HK-2 (cell line): ENCODE data around the gene LBX2.
"Not testable (repeated sequence)": the region's sequence is repeated elsewhere in the genome, so short reads cannot be mapped to it uniquely, and the experiment has no call there.

Experiments
- DNase-seq: peaks from one replicate; pipeline ENCODE4 v3.0.0-alpha.2; 2018; ENCODE audit not compliant: unreplicated experiment

The LBX2 gene

DNA sequence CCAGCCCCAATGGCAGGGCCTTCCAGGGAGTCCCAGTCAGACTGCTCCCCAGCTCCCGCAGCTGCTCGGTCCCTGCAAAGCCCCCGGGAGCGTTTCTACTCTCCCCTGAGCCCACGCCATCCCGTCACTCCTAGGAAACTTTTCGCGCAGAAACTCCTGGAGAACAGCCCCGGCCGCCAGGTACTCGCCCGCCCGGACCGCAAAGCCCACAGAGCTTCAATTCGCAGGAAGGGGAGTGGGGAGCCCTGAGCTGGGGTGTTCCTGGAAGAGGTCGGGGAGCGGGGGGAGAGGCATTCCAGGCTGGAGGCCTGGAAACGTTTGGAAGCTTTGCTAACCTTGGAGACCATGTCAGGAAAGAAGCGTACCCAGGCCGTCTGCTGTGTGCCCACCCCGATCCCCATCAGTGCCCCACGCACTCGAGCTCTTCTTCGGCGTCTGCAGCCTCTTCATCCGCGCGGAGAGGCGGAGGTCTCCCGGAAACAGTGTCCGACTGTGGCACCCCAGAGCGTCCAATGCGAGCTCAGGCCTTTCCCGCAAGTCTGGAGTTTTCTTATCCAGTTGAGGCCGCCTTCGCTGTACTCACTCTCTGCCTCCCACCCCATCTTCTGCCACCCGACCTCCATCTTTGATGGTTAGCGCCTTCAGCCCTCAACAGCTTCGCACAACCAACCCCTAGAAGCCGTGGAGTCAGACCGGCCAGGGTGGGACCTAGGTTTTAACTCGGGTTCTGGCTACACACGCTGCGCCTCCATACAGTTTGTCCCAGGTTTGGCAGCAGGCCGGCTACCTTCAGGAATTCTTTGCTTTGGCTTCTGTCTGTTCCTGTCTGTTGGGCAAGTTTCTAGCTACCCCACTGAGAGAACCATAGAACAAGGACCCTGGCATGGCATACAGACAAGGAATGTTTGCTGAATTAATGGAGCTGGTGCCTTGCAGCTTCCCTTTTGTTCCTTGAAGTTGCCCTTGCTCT is 4.4 kb upstream of the LBX2 start:
- no peak for DNase-seq

DNA sequence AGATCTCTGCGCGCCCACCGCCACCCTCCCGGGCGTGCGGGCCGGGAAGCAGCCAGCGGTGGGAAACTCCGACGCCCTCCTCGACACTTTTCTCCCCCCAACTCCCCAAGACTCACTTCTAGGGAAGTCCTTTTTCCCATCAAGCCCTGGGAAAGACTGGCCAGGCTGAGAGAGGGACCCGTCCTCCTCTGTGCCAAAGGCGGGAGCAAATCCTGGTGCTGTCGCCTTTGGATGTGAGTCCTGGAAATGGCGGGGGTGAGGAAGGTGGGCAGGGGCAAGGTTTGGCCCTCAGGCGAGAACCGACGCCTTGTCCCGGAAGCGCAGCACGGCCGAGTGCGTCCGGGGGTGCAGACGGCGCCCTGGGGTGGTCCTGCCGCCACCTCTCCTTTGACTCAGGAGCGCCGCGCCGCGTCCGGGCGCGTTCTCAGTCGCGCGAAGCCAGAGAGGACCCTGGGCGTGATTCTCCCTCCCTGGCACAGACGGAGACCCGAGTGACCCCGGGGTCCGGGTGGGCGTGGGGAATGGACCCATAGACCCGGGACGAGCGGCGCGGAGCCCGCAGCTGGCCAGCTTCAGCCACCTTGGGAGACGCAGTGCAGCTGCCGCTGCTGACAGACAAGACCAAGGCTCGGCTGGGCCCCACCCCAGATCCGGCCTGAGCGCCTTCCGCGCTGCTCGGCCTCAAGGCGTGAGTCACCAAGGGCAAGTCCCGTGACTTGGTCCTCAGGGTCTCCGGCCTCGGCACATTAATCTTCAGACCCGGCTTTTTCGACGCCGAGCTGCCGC is 3.5 kb upstream of the LBX2 start:
- DNase-seq = peak; percentile 87

DNA sequence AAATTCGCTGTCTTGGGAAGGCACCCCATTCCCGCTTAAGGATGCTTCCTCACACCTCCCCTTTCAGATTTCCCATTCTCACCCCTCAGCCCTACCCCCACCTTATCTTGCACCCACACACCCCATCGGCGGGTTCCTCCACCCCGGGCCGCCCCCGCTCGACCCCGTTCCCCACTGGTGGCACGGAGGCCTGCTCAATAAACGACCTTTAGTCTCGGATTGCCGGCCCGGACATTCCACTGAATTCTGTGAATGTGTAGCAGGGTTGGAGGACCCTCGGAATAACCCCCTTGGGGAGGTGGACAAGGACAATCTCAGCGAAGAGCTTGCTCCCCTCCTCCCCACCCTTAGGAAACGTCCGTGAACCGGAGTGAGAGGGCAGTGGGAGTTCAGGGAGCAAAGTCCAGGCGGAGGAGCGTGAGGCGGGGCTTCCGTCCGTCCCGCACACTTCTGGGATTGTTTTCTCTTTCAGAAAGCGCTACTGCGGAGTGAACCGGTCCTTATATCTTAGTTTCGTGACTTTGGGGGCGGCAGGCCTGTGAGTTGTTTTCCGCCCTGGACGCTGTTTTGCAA is 2.8 kb upstream of the LBX2 start:
- no peak for DNase-seq

DNA sequence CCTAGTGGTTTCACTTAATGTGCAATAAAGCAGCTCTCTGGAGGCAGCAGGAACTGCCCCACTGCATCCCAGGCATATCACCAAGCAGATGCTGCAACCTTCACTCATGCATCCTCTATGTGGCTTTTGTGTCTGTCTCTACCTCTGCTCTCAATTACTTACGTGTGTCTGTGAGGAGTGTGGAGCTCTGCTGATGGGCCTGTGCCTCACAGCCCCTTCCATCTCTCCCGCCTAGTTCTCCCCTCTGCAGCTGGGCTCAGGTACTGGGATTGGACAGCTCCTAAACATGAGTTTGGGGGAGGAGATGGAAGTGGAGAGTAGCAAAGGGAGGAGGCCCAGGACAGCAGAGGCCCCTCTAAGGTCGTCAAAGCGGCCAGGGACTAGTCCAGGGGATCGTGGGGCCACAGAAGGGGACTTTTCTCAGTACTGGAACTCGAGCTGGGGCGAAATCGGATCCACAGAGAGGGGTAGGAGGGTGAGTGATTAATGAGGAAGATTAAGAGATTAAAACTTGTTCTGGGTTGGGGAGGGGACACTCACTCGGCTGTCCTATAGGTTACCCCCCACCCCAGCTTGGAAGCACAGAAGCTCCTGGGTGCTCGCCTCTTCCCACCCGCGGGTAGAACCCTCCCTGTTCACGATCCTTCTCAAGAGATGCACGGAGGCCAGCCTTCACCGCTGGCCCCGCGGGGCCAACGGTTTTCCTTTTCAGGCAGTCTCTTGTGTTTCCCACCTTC is 2.1 kb upstream of the LBX2 start:
- DNase-seq = no peak

DNA sequence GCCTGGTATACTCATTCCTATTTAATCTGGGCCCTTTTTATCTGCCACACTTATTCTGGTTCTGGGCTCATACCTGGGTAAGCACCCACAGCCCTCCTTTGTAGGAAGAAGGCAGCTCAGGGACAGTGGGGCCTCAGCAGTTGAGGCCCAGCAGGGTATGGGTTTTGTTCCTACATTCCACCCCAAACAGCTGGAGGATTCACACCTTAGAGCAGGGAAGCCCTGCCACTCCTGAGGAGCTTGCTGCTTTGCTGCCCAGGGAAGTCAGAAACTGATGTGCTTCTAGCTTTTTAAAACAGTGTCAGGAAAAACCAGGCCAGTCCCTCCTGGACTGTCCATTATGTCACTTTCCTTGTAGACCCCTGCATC is 1.2 kb upstream of the LBX2 start:
- DNase-seq = no peak

DNA sequence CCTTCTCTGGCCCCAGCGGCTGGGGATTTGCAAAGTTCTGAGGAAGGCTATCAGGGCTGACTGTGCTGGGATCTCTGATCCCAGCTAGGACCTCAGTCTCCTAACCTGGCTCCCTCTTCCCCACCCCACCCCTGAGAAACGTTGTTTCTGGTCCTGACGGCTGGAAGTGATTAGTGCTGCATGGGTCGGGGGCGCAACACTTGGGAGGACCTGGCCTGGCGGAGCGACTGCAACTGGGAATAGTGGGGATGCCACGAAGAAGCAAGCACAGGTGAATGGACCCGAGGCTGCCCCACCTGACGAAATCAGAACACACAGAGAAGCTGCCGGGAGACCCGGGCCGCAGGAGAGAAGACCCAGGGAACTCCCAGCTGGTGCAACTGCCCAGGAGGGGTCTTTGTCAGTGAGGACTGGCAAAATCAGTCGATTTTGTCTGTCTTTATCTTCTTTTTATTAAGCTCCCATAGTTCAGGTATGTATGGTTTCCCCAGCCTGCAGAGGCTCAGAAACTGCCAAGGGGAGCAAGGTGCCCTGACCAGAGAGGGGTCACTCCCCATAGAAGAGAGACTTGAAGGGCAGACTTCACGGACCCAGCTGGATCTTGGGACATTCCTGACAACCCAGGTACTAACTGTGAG is 656 bp upstream of the LBX2 start:
- no peak for DNase-seq

DNA sequence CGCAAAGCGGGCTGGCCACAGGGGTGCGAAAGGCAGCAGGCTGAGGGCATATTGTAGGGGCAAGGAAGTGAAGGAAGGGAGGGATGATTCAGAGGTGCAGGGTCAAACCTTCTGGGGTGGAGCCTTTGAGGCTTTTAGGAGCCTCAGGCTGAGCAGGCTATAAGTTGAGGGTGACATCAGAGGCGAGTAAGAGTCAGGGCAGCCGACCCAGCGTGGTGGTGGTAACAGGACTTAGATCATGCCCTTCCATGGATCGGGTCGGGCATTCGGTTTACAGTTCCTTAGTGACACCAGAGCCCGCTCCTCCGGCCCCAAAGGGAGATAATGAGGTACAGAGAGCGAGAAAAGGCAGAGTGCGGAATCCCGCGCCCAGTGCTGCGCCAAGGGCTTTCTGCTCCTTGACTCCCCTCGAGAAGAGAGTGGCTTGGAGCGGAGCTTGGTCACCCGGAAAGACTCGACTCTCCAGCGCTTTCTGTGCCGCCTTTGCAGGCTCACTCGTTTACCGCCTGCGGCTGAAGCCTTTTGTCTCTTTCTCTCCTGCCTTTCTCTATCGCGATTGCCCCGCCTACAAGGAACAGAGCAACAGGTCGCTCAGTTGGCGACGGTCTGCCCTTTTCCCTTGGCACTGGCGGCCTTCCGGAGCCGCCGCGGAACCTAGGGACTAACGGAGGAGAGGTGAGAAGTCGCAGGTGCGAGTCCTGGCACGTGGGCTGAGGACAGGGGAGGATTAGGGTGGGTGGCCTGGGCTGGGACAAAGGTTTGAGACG is 720 bp downstream of the LBX2 start:
- peak; percentile 23 for DNase-seq

DNA sequence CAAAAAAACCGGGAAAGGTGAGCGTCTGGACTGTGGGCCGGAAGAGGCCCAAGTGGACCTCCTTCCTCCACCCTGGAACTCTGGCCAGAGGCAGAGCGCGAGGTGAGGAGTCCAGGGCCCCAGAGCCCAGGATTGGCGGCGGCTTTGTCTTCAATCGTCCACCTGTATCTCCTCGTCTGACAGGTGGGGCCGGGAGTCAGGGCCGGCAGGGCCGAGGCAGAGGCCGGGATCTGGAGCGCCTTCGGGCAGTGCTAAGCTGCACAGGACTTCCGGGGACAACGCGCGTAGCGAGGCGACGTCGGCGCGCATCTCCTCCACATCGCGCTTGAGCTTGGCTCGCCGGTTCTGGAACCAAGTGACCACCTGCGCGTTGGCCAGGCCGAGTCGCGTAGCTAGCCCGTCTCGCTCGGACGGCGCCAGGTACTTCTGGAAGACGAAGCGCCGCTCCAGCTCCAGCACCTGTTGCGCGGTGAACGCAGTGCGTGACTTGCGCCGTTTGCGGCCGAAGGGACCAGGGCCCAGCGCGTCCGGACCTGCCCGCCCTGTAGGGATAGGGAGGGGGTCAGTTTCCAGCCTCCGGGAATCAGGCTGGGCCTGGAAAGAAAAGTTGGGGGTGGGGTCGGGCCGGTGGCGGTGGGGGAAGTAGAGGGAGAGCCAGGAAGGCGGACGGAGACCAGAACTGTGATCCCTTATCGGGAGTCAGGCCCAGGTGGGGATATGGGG is 1.5 kb downstream of the LBX2 start:
- no peak for DNase-seq

DNA sequence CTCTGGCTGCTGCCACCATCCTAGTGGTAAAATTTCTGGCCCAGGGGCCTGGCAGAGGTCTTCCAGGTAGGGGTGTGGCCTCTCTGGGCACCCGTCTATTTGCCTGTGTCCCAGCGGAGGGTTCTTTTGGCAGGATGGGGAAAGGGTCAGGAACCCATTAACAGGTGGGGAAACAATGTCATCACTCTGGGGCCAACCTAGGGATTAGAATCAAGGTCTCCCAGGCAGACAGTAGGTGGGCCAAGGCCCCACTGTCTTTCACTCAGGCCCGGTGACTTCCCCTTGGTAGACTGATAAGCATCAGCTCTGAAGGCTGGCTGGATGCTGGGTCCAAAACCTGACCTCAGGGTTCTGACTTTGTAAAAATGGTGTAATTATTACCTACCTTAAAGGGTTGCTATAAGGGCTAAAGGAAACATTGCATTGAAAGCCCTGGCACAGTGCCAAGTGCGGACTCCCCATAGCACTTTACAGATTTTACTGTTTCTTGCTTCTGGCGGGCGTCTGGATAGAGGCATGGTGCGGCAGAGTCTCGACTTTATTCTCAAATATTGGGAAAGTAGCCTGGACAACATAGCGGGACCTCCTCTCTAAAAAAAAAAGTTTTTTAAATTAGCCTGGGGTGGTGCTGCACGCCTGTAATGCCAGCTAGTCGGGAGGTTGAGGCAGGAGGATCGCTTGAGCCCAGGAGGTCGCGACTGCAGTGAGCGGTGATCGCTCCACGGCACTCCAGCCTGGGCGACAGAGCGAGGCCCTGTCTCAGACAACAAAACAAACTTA is 2.2 kb downstream of the LBX2 start:
- no peak for DNase-seq

DNA sequence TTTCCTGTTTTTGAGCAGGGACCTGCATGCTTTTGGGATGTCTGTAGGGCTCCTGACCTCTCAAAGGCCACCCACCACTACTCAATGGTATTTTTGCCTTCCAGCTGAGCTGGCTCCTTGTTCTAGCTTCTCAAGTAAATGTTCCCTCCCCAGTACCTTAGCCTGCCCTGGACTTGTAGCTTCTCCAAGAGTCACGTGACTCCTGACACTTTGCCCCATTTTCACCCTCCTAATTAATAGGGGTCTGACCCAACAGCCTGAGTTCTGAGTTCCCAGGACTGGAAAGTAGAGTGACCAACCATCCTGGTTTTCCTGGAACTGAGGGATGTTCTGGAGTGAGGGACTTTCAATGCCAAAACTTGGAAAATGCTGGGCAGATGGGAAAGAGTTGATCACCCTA is 4.0 kb downstream of the LBX2 start:
- no peak for DNase-seq

DNA sequence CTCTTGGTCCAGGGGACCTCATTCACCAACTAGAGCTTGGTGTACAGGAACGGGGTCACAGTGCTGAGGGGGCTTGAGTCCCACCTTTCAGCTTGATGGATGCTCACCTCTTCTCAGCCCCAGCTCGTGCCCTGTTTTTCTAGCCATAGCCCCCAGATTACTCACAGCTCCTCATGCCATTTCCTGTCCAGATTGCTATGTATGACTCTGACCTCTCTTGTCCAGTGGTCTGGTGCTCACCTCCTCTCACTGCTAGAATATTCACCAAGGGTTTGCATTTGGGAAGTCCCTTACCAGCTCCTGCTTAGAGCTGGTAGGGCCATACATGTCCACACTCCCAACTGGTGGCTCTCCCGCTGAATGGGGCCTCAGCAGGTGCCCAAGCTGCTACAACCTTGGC is 5.9 kb downstream of the LBX2 start:
- DNase-seq = no peak

DNA sequence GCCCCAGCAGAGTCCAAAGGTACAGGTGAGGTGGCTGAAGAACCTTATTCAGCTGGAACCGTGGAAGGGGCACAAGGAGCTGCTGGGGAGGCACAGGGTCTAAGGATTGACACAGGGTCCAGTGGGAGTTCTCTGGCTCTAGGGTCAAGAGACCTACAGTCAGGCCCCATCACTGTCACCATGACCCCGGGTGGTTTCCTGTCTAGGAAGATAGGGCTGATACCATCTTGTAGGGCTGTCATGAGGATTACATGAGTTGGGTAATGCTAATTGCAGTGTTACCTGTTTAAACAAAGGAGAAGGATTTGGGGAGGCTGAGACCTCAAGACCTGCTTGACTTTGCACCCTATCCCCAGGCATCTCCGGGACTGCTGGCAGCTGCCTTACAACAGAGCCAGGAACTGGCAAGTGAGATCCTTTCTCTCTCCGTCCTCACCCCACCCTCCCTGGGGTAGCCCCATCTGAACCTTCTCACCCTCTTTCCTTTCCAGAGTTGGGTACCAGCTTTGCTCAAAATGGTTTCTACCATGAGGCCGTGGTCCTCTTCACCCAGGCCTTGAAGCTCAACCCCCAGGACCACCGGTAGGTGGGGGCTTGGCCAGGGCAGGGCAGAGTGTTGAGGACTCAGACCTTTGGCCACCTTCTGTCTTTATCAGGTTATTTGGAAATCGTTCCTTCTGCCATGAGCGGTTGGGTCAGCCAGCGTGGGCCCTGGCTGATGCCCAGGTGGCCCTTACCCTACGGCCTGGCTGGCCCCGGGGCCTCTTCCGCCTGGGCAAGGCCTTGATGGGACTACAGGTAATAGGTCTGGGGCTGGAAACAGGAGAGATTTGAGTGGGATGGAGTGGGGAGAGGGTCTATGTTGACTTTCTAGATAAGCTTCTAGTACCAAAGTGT is 7.5 kb downstream of the LBX2 start:
- no peak for DNase-seq

DNA sequence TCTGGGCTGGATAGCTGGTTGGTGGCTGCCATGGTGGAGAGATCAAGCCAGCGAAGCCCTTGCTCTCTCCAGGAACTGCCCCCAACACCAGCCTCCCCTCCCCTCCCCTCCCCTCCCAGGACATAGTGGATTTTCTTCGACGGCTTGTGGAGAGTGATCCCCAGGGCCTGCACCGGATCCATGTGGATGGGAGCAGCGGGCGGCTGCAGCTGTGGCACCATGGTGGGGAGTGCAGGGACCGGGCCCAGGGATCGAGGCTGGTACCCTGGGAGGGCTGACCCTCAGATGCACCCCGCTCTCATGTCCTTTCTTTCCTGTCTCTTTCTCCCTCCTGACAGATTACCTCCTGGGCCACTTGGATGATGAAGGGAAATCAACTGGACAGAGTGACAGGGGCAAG is 9.5 kb downstream of the LBX2 start:
- DNase-seq = no peak

DNA sequence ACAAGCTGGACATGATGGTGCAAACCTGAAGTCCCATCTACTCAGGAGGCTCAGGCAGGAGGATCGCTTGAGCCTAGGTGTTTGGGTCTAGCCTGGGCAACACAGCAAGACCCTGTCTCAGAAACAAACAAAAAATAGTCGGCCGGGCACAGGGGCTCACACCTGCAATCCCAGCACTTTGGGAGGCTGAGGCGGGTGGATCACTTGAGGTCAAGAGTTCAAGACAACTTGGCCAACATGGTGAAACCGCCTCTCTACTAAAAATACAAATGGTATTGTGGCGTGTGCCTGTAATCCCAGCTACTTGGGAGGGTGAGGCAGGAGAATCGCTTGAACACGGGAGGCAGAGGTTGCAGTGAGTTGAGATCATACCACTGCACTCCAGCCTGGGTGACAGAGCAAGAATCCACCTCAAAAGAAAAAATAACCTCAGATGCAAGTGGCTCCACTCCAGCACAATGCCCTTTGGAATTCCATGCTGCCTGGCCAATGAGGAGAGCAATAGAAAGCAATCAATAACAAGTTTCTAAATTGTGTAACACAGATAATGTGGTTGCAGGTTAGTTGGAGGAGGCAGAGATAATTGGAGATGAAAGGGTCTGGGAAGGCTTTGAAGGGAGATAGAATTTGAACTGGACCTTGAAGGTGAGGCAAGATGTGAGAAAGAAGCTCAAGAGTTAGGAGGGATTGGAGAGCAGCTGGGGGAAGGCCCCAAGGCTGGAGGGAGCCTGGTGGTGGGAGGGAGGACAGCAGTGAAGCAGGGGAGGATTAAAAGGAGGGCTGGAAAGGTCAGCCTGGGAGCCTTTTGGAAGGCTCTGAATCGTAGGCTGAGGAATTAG is 10.5 kb downstream of the LBX2 start:
- no peak for DNase-seq

DNA sequence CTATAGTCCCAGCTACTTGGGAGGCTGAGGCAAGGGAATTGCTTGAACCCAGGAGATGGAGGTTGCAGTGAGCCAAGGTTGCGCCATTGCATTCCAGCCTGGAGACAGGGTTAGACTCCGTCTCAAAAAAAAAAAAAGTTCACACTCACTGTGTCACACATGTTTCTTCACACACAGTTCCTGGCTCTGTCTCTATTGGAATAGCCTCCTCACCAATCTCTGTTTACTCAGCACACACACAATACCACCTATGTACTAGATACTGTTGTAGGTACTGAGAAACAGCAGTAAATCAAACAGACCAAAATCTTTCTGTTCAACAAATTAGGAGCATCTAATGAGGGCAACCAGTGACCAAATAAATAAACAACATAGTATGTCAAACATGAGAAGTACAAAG is 13.3 kb downstream of the LBX2 start:
- DNase-seq = no peak

DNA sequence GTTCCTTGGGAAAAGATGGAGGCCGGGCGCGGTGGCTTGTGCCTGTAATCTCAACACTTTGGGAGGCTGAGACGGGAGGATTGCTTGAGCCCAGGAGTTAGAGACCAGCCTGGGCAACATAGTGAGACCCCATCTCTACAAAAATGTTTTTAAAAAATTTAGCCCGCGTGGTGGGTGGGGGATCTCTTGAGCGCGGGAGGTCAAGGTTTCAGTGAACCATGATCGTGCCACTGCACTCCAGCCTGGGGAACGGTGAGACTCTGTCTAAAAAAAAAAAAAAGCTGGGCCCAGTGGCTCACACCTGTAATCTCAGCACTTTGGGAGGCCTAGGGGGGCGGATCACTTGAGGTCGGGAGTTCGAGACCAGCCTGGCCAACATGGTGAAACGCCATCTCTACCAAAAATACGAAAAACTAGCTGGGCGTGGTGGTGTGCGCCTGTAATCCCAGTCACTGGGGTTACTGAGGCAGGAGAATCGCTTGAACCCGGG is 15.7 kb downstream of the LBX2 start:
- DNase-seq = not testable (repeated sequence)
